BJ (cell line): ENCODE measurements around the gene SMIM14. TPM values are rescaled to one million over a fixed set of nuclear protein-coding genes. Genes with fewer than 3 reads are reported as not detected.

Source experiments
- CTCF ChIA-PET: fragments of 350-600 bp; formaldehyde crosslinking; extraction: SDS; loops from one replicate; lab custom pipeline; 2021; ENCODE audit warnings: antibody characterized with exemption, inconsistent platforms; lab: Yijun Ruan, JAX
- POLR2A ChIA-PET: fragments of 300-600 bp; sonication (Branson Sonifier 250); formaldehyde crosslinking; extraction: SDS; loops from one replicate; lab custom pipeline; 2021; ENCODE audit warnings: antibody characterized with exemption; lab: Charles Lee
- DNase-seq: peaks from one replicate; pipeline ENCODE4 v3.0.0-alpha.2; 2011; ENCODE audit warnings: low read depth
- H3K27me3 ChIP-seq: 2 replicates; pipeline ENCODE4 v1.6.0; 2011; ENCODE audit warnings: low read length; ENCODE audit not compliant: control insufficient read depth, insufficient read depth
- H3K36me3 ChIP-seq: 2 replicates; pipeline ENCODE4 v1.5.1; 2011; ENCODE audit warnings: low read length; ENCODE audit not compliant: control insufficient read depth, insufficient read depth
- H3K4me3 ChIP-seq: 2 replicates; pipeline ENCODE4 v1.5.1; 2011; ENCODE audit warnings: low read depth, mild to moderate bottlenecking, control low read depth, low read length
- CTCF ChIP-seq: IDR thresholded peaks from 2 replicates; pipeline ENCODE4 v1.5.1; 2011; ENCODE audit warnings: low read depth, mild to moderate bottlenecking, control low read depth, inconsistent platforms, low read length, moderate library complexity; ENCODE audit not compliant: insufficient read depth
- polyA plus RNA-seq: library from polyadenylated mRNA; depleted of rRNA; stranded (reverse); fragments of >200 nt; gene quantifications from 2 replicates; pipeline ENCODE4 v1.2.3, GENCODE V29; 2011

SMIM14 gene
- polyA plus RNA-seq, 1 experiment = 25.4 TPM

- H3K36me3 ChIP-seq = no peaks in the 10 kb centered on the region; the same call in 1 of the 2 replicates
- TF ChIP-seq CTCF = no peak
- no peak overlapping the region for H3K4me3 ChIP-seq
- no peak for DNase-seq
- H3K27me3 ChIP-seq = no peaks in the 10 kb centered on the region
- POLR2A ChIA-PET = no interaction called here
- CTCF ChIA-PET = no interaction called here
Observed at GRCh38 chr4:39569209-39569608, 69.5 kb downstream of the SMIM14 start.

- CTCF ChIA-PET = no interaction called here
Observed at GRCh38 chr4:39568805-39569204, 69.9 kb downstream of the SMIM14 start.

GRCh38 chr4:39565878-39566600, 72.6 kb downstream of the SMIM14 start:
- ChIA-PET CTCF (no interaction called here), POLR2A (no interaction called here)
- TF ChIP-seq CTCF = no peak
- Histone ChIP-seq H3K36me3 (no peaks in the 10 kb centered on the region; the same call in 1 of the 2 replicates), H3K4me3 (no peak overlapping the region), H3K27me3 (no peaks in the 10 kb centered on the region)
- peak; percentile 49 for DNase-seq

More at GRCh38 chr4:39568805-39569204, 69.9 kb downstream of the SMIM14 start:
- H3K36me3 ChIP-seq = no peaks in the 10 kb centered on the region; the same call in 1 of the 2 replicates
- no peak for DNase-seq
- H3K27me3 ChIP-seq = no peaks in the 10 kb centered on the region
- TF ChIP-seq CTCF = no peak
- POLR2A ChIA-PET = no interaction called here
- no peak overlapping the region for H3K4me3 ChIP-seq

GRCh38 chr4:39563346-39563847, 75.3 kb downstream of the SMIM14 start:
- ChIA-PET POLR2A (no interaction called here), CTCF (interaction anchor here (0.7 kb wide), 1 partner anchor 153 kb away, joined by 5 read pairs; no protein-coding TSS in a partner anchor)
- no peaks in the 10 kb centered on the region; the same call in 1 of the 2 replicates for H3K36me3 ChIP-seq

DNA sequence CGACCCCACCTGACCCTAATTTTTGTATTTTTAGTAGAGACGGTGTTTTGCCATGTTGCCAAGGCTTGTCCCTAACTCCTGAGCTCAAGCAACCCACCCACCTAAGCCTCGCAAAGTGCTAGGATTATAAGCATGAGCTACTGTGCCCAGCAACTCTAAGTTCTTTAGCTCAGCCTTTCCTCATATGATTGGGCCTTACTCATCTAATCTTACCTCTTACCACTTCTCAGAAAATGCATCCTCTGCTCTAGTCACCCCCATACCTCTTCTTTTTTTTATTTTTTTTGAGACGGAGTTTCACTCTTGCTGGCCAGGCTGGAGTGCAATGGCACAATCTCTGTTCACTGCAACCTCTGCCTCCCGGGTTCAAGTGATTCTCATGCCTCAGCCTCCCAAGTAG, 75.9 kb downstream of the SMIM14 start:
- no peak for TF ChIP-seq CTCF
- ChIA-PET POLR2A (no interaction called here), CTCF (no interaction called here)
- no peak overlapping the region for H3K4me3 ChIP-seq
- H3K27me3 ChIP-seq = no peaks in the 10 kb centered on the region
- DNase-seq = no peak
- no peaks in the 10 kb centered on the region; the same call in 1 of the 2 replicates for H3K36me3 ChIP-seq

More at GRCh38 chr4:39563346-39563847, 75.3 kb downstream of the SMIM14 start:
- no peak overlapping the region for H3K4me3 ChIP-seq
- no peak for TF ChIP-seq CTCF
- H3K27me3 ChIP-seq = no peaks in the 10 kb centered on the region
- DNase-seq = no peak
